ENCODE results near the gene CYFIP2. TPM values are rescaled to one million over a fixed set of nuclear protein-coding genes. Genes with fewer than 3 reads are reported as not detected.

The CYFIP2 gene
- total RNA-seq, 1 donor from 2014 or later: 392 TPM

GRCh38 chr5:157285310-157286035, 19.6 kb downstream of the CYFIP2 start:
- intact Hi-C loops (cut with micrococcal nuclease): no loop called here

- intact Hi-C loops (cut with micrococcal nuclease): no loop called here
Measured at GRCh38 chr5:157286761-157287211, 20.9 kb downstream of the CYFIP2 start.

- intact Hi-C loops (cut with micrococcal nuclease): no loop called here
Measured at GRCh38 chr5:157288405-157289163, 22.7 kb downstream of the CYFIP2 start.

- intact Hi-C loops (cut with micrococcal nuclease): no loop called here
Measured at GRCh38 chr5:157289164-157289819, 23.4 kb downstream of the CYFIP2 start.

GRCh38 chr5:157290156-157290980, 24.4 kb downstream of the CYFIP2 start:
- intact Hi-C loops (cut with micrococcal nuclease): no loop called here

GRCh38 chr5:157290981-157291711, 25.2 kb downstream of the CYFIP2 start:
- intact Hi-C loops (cut with micrococcal nuclease): no loop called here

GRCh38 chr5:157292599-157292998, 26.7 kb downstream of the CYFIP2 start:
- intact Hi-C loops (cut with micrococcal nuclease): no loop called here

GRCh38 chr5:157294407-157295091, 28.6 kb downstream of the CYFIP2 start:
- intact Hi-C loops (cut with micrococcal nuclease): no loop called here

GRCh38 chr5:157295247-157295646, 29.3 kb downstream of the CYFIP2 start:
- intact Hi-C loops (cut with micrococcal nuclease): no loop called here

GRCh38 chr5:157300564-157300963, 34.6 kb downstream of the CYFIP2 start:
- intact Hi-C loops (cut with micrococcal nuclease): no loop called here

GRCh38 chr5:157301066-157301465, 35.1 kb downstream of the CYFIP2 start:
- intact Hi-C loops (cut with micrococcal nuclease): no loop called here

GRCh38 chr5:157303023-157303422, 37.1 kb downstream of the CYFIP2 start:
- intact Hi-C loops (cut with micrococcal nuclease): no loop called here

GRCh38 chr5:157303667-157304327, 37.9 kb downstream of the CYFIP2 start:
- intact Hi-C loops (cut with micrococcal nuclease): loop anchor here (1.0 kb wide), 2 partner anchors 9 to 31 kb away; no protein-coding TSS in a partner anchor

GRCh38 chr5:157306081-157306480, 40.2 kb downstream of the CYFIP2 start:
- intact Hi-C loops (cut with micrococcal nuclease): no loop called here

GRCh38 chr5:157306692-157307471, 41.0 kb downstream of the CYFIP2 start:
- intact Hi-C loops (cut with micrococcal nuclease): loop anchor here (1.0 kb wide), 1 partner anchor 54 kb away; no protein-coding TSS in a partner anchor

- intact Hi-C loops (cut with micrococcal nuclease): no loop called here
Measured at GRCh38 chr5:157308836-157309465, 43.0 kb downstream of the CYFIP2 start.

GRCh38 chr5:157309796-157310195, 43.9 kb downstream of the CYFIP2 start:
- intact Hi-C loops (cut with micrococcal nuclease): no loop called here

GRCh38 chr5:157311595-157311994, 45.7 kb downstream of the CYFIP2 start:
- intact Hi-C loops (cut with micrococcal nuclease): no loop called here

All from T-helper 1 cell treated with Interleukin-12 subunit alpha and Interleukin-12 subunit beta and Interleukin-4 antibody, amounts not matched to agents 30 ng/mL and 1 ng/mL, for 36 hours (primary cell).